ENCODE measurements around the gene GDPD1.

The GDPD1 gene

DNA sequence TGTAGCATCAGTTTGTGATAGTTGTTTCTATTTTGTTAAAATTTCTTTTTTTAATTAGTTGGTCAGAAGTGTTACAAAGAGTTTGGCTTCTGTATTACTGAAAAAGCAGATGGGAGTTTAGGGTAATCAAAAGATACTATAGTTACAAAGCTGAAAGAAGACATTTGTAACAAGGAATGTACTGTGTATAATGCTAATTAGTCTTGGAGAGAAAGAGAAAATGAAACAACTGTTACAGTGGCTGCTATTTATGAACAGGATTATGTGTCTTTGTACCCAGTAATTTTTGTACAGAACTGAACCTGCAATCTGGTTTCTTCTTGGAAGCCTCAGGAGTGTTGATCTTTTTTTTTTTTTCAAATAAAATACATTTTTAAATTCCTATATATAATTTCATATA, 14.3 kb downstream of the GDPD1 start:
- Histone ChIP-seq H3K36me3 (ENCODE audit: low read length) (no peaks in the 10 kb centered on the region), H2AFZ (ENCODE audit: low read depth, low read length, severe bottlenecking) (peak overlapping the region; percentile 26), H3K9me3 (ENCODE audit: insufficient read depth, low read length) (no peaks in the 10 kb centered on the region), H3F3A (ENCODE audit: insufficient read depth) (0 out of 2 replicates have a peak, but pooled peaks cover 4% of the 10 kb centered on the region), H3K27ac (ENCODE audit: low read depth, low read length) (no peak overlapping the region), H3K79me2 (ENCODE audit: insufficient read depth, low read length) (no peaks in the 10 kb centered on the region), H3K4me2 (ENCODE audit: low read depth, low read length, poor library complexity, severe bottlenecking) (no peak overlapping the region), H4K20me1 (ENCODE audit: low read depth, low read length) (no peaks in the 10 kb centered on the region), H3K4me3 (ENCODE audit: insufficient read depth, low read length, poor library complexity, severe bottlenecking) (no peak overlapping the region), H3K9ac (ENCODE audit: low read length) (no peak overlapping the region), H3K27me3 (ENCODE audit: low read length) (no peaks in the 10 kb centered on the region), H3K9me2 (replicated peaks; ENCODE audit: insufficient read depth, low read length) (no peaks in the 10 kb centered on the region)
- TF ChIP-seq, protein P1, sequence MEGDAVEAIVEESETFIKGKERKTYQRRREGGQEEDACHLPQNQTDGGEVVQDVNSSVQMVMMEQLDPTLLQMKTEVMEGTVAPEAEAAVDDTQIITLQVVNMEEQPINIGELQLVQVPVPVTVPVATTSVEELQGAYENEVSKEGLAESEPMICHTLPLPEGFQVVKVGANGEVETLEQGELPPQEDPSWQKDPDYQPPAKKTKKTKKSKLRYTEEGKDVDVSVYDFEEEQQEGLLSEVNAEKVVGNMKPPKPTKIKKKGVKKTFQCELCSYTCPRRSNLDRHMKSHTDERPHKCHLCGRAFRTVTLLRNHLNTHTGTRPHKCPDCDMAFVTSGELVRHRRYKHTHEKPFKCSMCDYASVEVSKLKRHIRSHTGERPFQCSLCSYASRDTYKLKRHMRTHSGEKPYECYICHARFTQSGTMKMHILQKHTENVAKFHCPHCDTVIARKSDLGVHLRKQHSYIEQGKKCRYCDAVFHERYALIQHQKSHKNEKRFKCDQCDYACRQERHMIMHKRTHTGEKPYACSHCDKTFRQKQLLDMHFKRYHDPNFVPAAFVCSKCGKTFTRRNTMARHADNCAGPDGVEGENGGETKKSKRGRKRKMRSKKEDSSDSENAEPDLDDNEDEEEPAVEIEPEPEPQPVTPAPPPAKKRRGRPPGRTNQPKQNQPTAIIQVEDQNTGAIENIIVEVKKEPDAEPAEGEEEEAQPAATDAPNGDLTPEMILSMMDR (IDR thresholded peaks at IDR 0.05; ENCODE audit: insufficient read depth, low read length, poor library complexity, severe bottlenecking) = no peak
- no peak for TF ChIP-seq EZH2phosphoT487 (conservative IDR thresholded peaks at IDR 0.05; ENCODE audit: low read length)

DNA sequence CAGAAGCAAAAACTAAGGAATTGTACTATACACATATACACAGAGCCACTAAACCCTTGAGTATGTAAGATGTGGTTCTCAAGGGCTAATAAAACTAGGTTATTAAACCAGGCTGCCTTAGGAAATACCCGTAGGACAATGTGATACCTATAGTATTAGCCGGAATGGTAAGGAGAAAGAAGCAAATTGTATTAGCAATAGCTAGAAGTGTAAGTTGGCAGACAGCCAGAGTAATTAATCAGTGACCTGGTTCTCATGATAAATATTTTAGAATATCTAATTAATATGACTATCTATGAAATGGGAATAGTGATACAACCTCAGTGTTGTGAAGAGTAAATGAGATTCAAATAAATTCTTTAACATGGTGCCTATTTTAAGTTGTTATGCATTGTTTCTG, 18.6 kb downstream of the GDPD1 start:
- no peaks in the 10 kb centered on the region for H3K27me3 ChIP-seq (ENCODE audit: low read length)
- no peaks in the 10 kb centered on the region for H3K9me3 ChIP-seq (ENCODE audit: insufficient read depth, low read length)
- no peaks in the 10 kb centered on the region for H4K20me1 ChIP-seq (ENCODE audit: low read depth, low read length)
- H3K27ac ChIP-seq (ENCODE audit: low read depth, low read length) = no peak overlapping the region
- H3K79me2 ChIP-seq (ENCODE audit: insufficient read depth, low read length) = no peaks in the 10 kb centered on the region
- 0 out of 2 replicates have a peak, but pooled peaks cover 4% of the 10 kb centered on the region for H3F3A ChIP-seq (ENCODE audit: insufficient read depth)
- H3K9me2 ChIP-seq (replicated peaks; ENCODE audit: insufficient read depth, low read length) = no peaks in the 10 kb centered on the region
- H3K4me3 ChIP-seq (ENCODE audit: insufficient read depth, low read length, poor library complexity, severe bottlenecking) = no peak overlapping the region
- TF ChIP-seq, protein P1 (IDR thresholded peaks at IDR 0.05; ENCODE audit: insufficient read depth, low read length, poor library complexity, severe bottlenecking) = no peak
- TF ChIP-seq EZH2phosphoT487 (conservative IDR thresholded peaks at IDR 0.05; ENCODE audit: low read length) = no peak
- H2AFZ ChIP-seq (ENCODE audit: low read depth, low read length, severe bottlenecking) = no peak overlapping the region
- H3K36me3 ChIP-seq (ENCODE audit: low read length) = no peaks in the 10 kb centered on the region
- H3K9ac ChIP-seq (ENCODE audit: low read length) = no peak overlapping the region
- H3K4me2 ChIP-seq (ENCODE audit: low read depth, low read length, poor library complexity, severe bottlenecking) = no peak overlapping the region

DNA sequence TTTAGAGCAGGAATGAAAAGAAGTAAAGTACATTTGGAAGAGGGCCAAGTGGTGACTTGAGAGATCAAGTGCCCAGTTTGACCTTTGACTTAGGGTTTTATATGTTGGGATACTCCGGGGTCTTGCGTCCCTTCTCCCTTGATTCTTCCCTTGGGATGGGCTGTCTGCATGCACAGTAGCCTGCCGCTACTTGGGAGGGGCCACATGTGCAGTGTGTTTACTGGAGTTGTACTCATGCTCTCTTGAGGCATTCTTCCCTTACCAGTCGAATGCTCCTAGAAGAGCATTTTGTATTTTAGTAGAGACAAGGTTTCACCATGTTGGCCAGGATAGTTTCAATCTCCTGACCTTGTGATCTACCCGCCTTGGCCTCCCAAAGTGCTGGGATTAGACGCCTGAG, 23.8 kb downstream of the GDPD1 start:
- Histone ChIP-seq H3K27ac (ENCODE audit: low read depth, low read length) (no peak overlapping the region), H3K4me2 (ENCODE audit: low read depth, low read length, poor library complexity, severe bottlenecking) (no peak overlapping the region), H3K36me3 (ENCODE audit: low read length) (no peaks in the 10 kb centered on the region), H3K79me2 (ENCODE audit: insufficient read depth, low read length) (no peaks in the 10 kb centered on the region), H3K27me3 (ENCODE audit: low read length) (no peaks in the 10 kb centered on the region), H3F3A (ENCODE audit: insufficient read depth) (no peaks in the 10 kb centered on the region), H2AFZ (ENCODE audit: low read depth, low read length, severe bottlenecking) (no peak overlapping the region), H3K9ac (ENCODE audit: low read length) (no peak overlapping the region), H3K4me3 (ENCODE audit: insufficient read depth, low read length, poor library complexity, severe bottlenecking) (no peak overlapping the region), H3K9me2 (replicated peaks; ENCODE audit: insufficient read depth, low read length) (no peaks in the 10 kb centered on the region), H3K9me3 (ENCODE audit: insufficient read depth, low read length) (no peaks in the 10 kb centered on the region), H4K20me1 (ENCODE audit: low read depth, low read length) (no peaks in the 10 kb centered on the region)
- TF ChIP-seq, protein P1 (IDR thresholded peaks at IDR 0.05; ENCODE audit: insufficient read depth, low read length, poor library complexity, severe bottlenecking) = no peak
- TF ChIP-seq EZH2phosphoT487 (conservative IDR thresholded peaks at IDR 0.05; ENCODE audit: low read length) = no peak

Data from SU-DHL-6 (cell line).